Measurements from ENCODE around the gene MRI1. TPM values are rescaled to one million over a fixed set of nuclear protein-coding genes. Genes with fewer than 3 reads are reported as not detected.

Gene MRI1
- total RNA-seq, 1 donor from 2014 or later = 58.0 TPM

Other genes starting within 250 kb of the MRI1 start
- gene C19orf53, start 9.9 kb downstream of the MRI1 start, total RNA-seq = 34.0 and 59.1 TPM in 2 replicates
- 23.7 and 26.0 TPM in 2 replicates for gene ZSWIM4, start 30.9 kb downstream of the MRI1 start, total RNA-seq
- not detected in 2 replicates for gene NANOS3, start 112.6 kb downstream of the MRI1 start, total RNA-seq
- gene BRME1, start 141.6 kb downstream of the MRI1 start, total RNA-seq = 0.37 and 0.51 TPM in 2 replicates
- 6.8 and 10.5 TPM in 2 replicates for gene CC2D1A, start 141.7 kb downstream of the MRI1 start, total RNA-seq
- gene PODNL1, start 173.9 kb downstream of the MRI1 start, total RNA-seq = 0.09 and 0.34 TPM in 2 replicates
- gene DCAF15, start 188.0 kb downstream of the MRI1 start, total RNA-seq = 8.0 and 17.9 TPM in 2 replicates
- gene RFX1, start 241.8 kb downstream of the MRI1 start, total RNA-seq = 2.0 and 7.5 TPM in 2 replicates